Neural cell (in vitro differentiated cells): ENCODE measurements around the gene COL4A2. TPM values are rescaled to one million over a fixed set of nuclear protein-coding genes. Genes with fewer than 3 reads are reported as not detected.

Experiments
- H2AFZ ChIP-seq: fragments of 200-600, 300-800 bp; sonication (generic), shearing (Covaris generic); 2 replicates; pipeline ENCODE4 v1.6.0; 2014; ENCODE audit warnings: low read depth, mild to moderate bottlenecking, antibody characterized with exemption, low read length, moderate library complexity
- H3F3A ChIP-seq: fragments of 200-600 bp; shearing (Covaris generic); 2 replicates; pipeline ENCODE4 v1.6.1; 2016; ENCODE audit warnings: mild to moderate bottlenecking, moderate library complexity, mixed read lengths, antibody characterized with exemption, low read length; ENCODE audit not compliant: insufficient read depth, poor library complexity, severe bottlenecking
- H3K27ac ChIP-seq: fragments of 200-600, 300-800 bp; sonication (generic), shearing (Covaris generic); 2 replicates; pipeline ENCODE4 v1.5.1; 2014; ENCODE audit warnings: mild to moderate bottlenecking, low read length, moderate library complexity
- H3K27me3 ChIP-seq: fragments of 300-800, 200-600 bp; sonication (generic), shearing (Covaris generic); 2 replicates; pipeline ENCODE4 v1.6.0; 2014; ENCODE audit warnings: mild to moderate bottlenecking, low read depth, low read length, moderate library complexity; ENCODE audit not compliant: insufficient read depth
- H3K36me3 ChIP-seq: fragments of 300-800, 200-600 bp; sonication (generic), shearing (Covaris generic); 2 replicates; pipeline ENCODE4 v1.5.1; 2014; ENCODE audit warnings: mild to moderate bottlenecking, antibody characterized with exemption, low read length, moderate library complexity; ENCODE audit not compliant: insufficient read depth
- H3K4me2 ChIP-seq: fragments of 300-800, 200-600 bp; sonication (generic), shearing (Covaris generic); 2 replicates; pipeline ENCODE4 v1.6.0; 2014; ENCODE audit warnings: mild to moderate bottlenecking, low read length
- H3K4me3 ChIP-seq: fragments of 300-800, 200-600 bp; sonication (generic), shearing (Covaris generic); 2 replicates; pipeline ENCODE4 v1.5.1; 2014; ENCODE audit warnings: mild to moderate bottlenecking, low read length, moderate library complexity
- H3K79me2 ChIP-seq: fragments of 200-600 bp; shearing (Covaris generic); replicated peaks from 2 replicates; pipeline ENCODE4 v1.6.0; 2014; ENCODE audit warnings: mild to moderate bottlenecking, low read length, moderate library complexity; ENCODE audit not compliant: insufficient read depth
- H3K9ac ChIP-seq: fragments of 300-800, 200-600 bp; sonication (generic), shearing (Covaris generic); 2 replicates; pipeline ENCODE4 v1.6.1; 2016; ENCODE audit warnings: mild to moderate bottlenecking, low read length, mixed read lengths
- H3K9me2 ChIP-seq: fragments of 200-600 bp; shearing (Covaris generic); 2 replicates; pipeline ENCODE4 v1.6.1; 2016; ENCODE audit warnings: mild to moderate bottlenecking, low read length, mixed read lengths; ENCODE audit not compliant: insufficient read depth
- H3K9me3 ChIP-seq: fragments of 200-600, 300-800 bp; sonication (generic), shearing (Covaris generic); 2 replicates; pipeline ENCODE4 v1.6.1; 2016; ENCODE audit warnings: mild to moderate bottlenecking, mixed run types, low read length, moderate library complexity, mixed read lengths
- H4K20me1 ChIP-seq: fragments of 200-600 bp; shearing (Covaris generic); 2 replicates; pipeline ENCODE4 v1.6.1; 2016; ENCODE audit warnings: mild to moderate bottlenecking, mixed run types; ENCODE audit not compliant: insufficient read depth
- CTCF ChIP-seq: fragments of 450-650 bp; IDR thresholded peaks from 2 replicates; pipeline ENCODE4 v1.5.1; 2014; ENCODE audit warnings: antibody characterized with exemption, mild to moderate bottlenecking, moderate library complexity; ENCODE audit not compliant: poor library complexity, severe bottlenecking
- EP300 ChIP-seq: fragments of 450-650 bp; conservative IDR thresholded peaks from 2 replicates; pipeline ENCODE4 v1.6.1; 2014; ENCODE audit warnings: antibody characterized with exemption, mild to moderate bottlenecking, moderate library complexity; ENCODE audit not compliant: poor library complexity, severe bottlenecking
- EZH2 ChIP-seq: fragments of 200-600, 300-800 bp; shearing (Covaris generic), sonication (generic); IDR thresholded peaks from 2 replicates; pipeline ENCODE4 v1.6.1; 2014; ENCODE audit warnings: antibody characterized with exemption, low read length, borderline replicate concordance, mild to moderate bottlenecking; ENCODE audit not compliant: insufficient read depth, poor library complexity, severe bottlenecking
- MXI1 ChIP-seq: fragments of 450-650 bp; conservative IDR thresholded peaks from 2 replicates; pipeline ENCODE4 v1.6.1; 2014; ENCODE audit warnings: antibody characterized with exemption, mild to moderate bottlenecking; ENCODE audit not compliant: poor library complexity, severe bottlenecking
- POLR2AphosphoS5 ChIP-seq: IDR thresholded peaks from 2 replicates; pipeline ENCODE4 v1.6.1; 2012
- RAD21 ChIP-seq: fragments of 450-650 bp; conservative IDR thresholded peaks from 2 replicates; pipeline ENCODE4 v1.6.1; 2014; ENCODE audit warnings: antibody characterized with exemption, mild to moderate bottlenecking, moderate library complexity
- REST ChIP-seq: IDR thresholded peaks from 2 replicates; pipeline ENCODE4 v1.6.1; 2012; ENCODE audit warnings: borderline replicate concordance
- SMC3 ChIP-seq: fragments of 450-650 bp; conservative IDR thresholded peaks from 2 replicates; pipeline ENCODE4 v1.6.1; 2014; ENCODE audit warnings: antibody characterized with exemption, mild to moderate bottlenecking, moderate library complexity; ENCODE audit not compliant: poor library complexity
- TAF1 ChIP-seq: IDR thresholded peaks from 2 replicates; pipeline ENCODE4 v1.6.1; 2012; ENCODE audit warnings: low read depth
- polyA plus RNA-seq: library from polyadenylated mRNA; depleted of rRNA; stranded (reverse); fragments of >200 nt; gene quantifications from 2 replicates; pipeline ENCODE4 v1.2.3, GENCODE V29; 2014

The COL4A2 gene
- polyA plus RNA-seq, 1 donor from 2014 or later, result 30.8 TPM

GRCh38 chr13:110343241-110343865 lies 36.3 kb downstream of the COL4A2 start:
- Histone ChIP-seq H3K36me3 (no peaks in the 10 kb centered on the region), H4K20me1 (no peaks in the 10 kb centered on the region), H3K27ac (no peak overlapping the region), H3K79me2 (no peaks in the 10 kb centered on the region), H3F3A (no peaks in the 10 kb centered on the region), H3K9me3 (no peaks in the 10 kb centered on the region), H3K9ac (no peak overlapping the region), H3K4me2 (no peak overlapping the region), H3K27me3 (no peaks in the 10 kb centered on the region), H3K4me3 (no peak overlapping the region), H2AFZ (no peak overlapping the region), H3K9me2 (no peaks in the 10 kb centered on the region)
- TF ChIP-seq EZH2 (no peak), MXI1 (no peak), RAD21 (no peak), SMC3 (no peak), POLR2AphosphoS5 (no peak), REST (no peak), EP300 (no peak), CTCF (no peak), TAF1 (no peak)

GRCh38 chr13:110344320-110344719 lies 37.2 kb downstream of the COL4A2 start:
- Histone ChIP-seq H3K4me2 (no peak overlapping the region), H3K27me3 (no peaks in the 10 kb centered on the region), H3K79me2 (no peaks in the 10 kb centered on the region), H3K9me2 (no peaks in the 10 kb centered on the region), H4K20me1 (no peaks in the 10 kb centered on the region), H2AFZ (no peak overlapping the region), H3K4me3 (no peak overlapping the region), H3K9me3 (no peaks in the 10 kb centered on the region), H3K27ac (no peak overlapping the region), H3K9ac (no peak overlapping the region), H3F3A (no peaks in the 10 kb centered on the region), H3K36me3 (no peaks in the 10 kb centered on the region)
- TF ChIP-seq RAD21 (no peak), CTCF (no peak)
